ENCODE results near the gene CLK3.
A peak's percentile ranks its signal among the peaks of the same experiment; 100 is the strongest.

The CLK3 gene

GRCh38 chr15:74615508-74616365 is at the start of gene CLK3:
TSS of gene CLK3 (plus strand) at chr15:74615836. CDS start at chr15:74619197, 3,361 bp downstream.
- no peak for TF ChIP-seq ZNF274 (IDR thresholded peaks at IDR 0.05; ENCODE audit: low read depth, low read length)
- H3K4me3 ChIP-seq (ENCODE audit: low read length), result peak within 1 kb of the TSS; percentile 86

DNA sequence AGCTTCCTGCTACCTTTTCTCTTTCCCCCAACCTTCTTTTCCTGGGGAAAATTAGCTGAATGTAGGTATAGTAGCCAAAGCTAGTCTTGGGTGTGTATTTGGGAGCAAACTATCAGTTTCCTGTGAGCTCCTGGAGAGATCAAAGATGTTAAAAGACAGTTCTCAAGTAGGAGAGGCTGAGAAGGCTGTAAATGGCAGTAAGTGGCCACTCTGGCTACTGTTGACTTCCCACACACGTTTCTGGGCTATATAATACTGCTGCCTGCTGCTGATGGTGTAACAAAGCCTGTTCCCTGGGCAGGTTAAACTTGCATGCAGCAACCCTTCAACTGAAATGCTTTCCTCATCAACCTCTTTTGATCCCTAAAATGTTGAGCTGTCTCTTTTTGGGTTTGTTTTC is 47.0 kb upstream of the CLK3 start:
- no peak overlapping the region for H3K4me3 ChIP-seq (ENCODE audit: low read length)
- no peak for TF ChIP-seq ZNF274 (IDR thresholded peaks at IDR 0.05; ENCODE audit: low read depth, low read length)

GRCh38 chr15:74569731-74570070 is 45.9 kb upstream of the CLK3 start:
- TF ChIP-seq ZNF274 (IDR thresholded peaks at IDR 0.05; ENCODE audit: low read depth, low read length), result no peak
- H3K4me3 ChIP-seq (ENCODE audit: low read length), result no peak overlapping the region

GRCh38 chr15:74571191-74571590 is 44.4 kb upstream of the CLK3 start:
- H3K4me3 ChIP-seq (ENCODE audit: low read length), result no peak overlapping the region
- TF ChIP-seq ZNF274 (IDR thresholded peaks at IDR 0.05; ENCODE audit: low read depth, low read length), result no peak

GRCh38 chr15:74573987-74574386 is 41.6 kb upstream of the CLK3 start:
- TF ChIP-seq ZNF274 (IDR thresholded peaks at IDR 0.05; ENCODE audit: low read depth, low read length), result no peak
- H3K4me3 ChIP-seq (ENCODE audit: low read length), result no peak overlapping the region

GRCh38 chr15:74578496-74578994 is 37.1 kb upstream of the CLK3 start:
- H3K4me3 ChIP-seq (ENCODE audit: low read length), result no peak overlapping the region
- TF ChIP-seq ZNF274 (IDR thresholded peaks at IDR 0.05; ENCODE audit: low read depth, low read length), result no peak

- TF ChIP-seq ZNF274 (IDR thresholded peaks at IDR 0.05; ENCODE audit: low read depth, low read length), result no peak
- H3K4me3 ChIP-seq (ENCODE audit: low read length), result no peak overlapping the region
These were observed 36.6 kb upstream of the CLK3 start for GRCh38 chr15:74579001-74579400.

DNA sequence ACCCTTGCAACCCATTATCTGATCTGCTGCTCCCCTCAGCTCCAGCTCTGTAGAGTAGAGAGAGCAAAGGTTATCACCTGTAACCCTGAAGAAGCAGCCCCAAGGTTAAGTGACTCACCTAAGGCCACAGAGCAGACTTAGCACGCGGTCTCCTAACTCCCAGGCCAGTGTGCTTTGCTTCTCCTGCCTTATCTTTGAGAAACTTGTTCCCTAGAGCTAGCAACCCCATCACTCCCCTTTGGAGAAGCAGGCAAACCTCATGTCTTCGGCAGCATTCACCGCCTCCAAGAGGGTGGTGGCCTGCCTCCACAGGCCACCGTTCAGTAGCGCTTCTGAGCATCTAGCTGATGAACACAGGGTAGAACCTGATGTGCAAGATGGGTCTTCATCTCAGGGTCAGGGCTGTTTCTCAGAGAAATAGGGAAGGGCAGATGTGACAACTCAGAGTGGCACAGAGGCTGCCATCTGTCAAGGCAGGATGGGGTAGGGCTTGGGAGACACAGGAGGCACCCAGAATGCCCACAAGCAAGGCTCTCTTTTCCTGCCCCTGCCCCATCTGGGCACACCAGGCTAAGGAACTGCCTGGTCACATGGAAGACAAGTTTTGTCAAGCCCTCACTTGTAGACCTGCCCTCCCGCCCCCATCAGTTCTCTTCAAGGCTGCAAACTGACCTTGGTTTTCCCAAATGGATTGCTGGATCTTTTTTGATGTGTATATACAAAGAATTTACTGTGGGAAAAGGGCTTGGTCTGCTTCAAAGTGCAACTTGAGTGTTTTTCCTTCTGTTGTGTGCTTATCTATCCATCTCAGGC is 34.9 kb upstream of the CLK3 start:
- no peak for TF ChIP-seq ZNF274 (IDR thresholded peaks at IDR 0.05; ENCODE audit: low read depth, low read length)
- no peak overlapping the region for H3K4me3 ChIP-seq (ENCODE audit: low read length)

GRCh38 chr15:74584204-74584603 is 31.4 kb upstream of the CLK3 start:
- no peak overlapping the region for H3K4me3 ChIP-seq (ENCODE audit: low read length)

DNA sequence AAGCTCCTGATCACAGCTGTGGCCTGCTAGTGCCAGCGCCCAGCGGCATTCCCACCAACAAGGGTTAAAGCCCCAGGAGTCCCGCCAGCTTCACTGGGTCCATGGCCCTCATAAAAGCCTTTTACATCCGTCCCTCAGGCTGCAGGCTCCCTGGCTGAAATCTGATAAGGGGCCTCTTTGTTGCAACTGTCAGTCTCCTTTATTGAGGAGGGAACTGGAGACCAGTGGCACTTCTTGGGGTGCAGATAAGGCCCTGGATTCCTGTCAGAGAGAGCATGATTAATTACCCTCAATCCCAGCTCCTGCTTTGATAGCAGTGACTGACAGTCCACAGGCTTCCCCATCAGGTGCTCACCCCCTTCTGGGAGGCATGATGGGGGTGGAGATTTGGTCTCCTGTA is 30.9 kb upstream of the CLK3 start:
- no peak for TF ChIP-seq ZNF274 (IDR thresholded peaks at IDR 0.05; ENCODE audit: low read depth, low read length)
- H3K4me3 ChIP-seq (ENCODE audit: low read length), result no peak overlapping the region

More at GRCh38 chr15:74584204-74584603, 31.4 kb upstream of the CLK3 start:
- no peak for TF ChIP-seq ZNF274 (IDR thresholded peaks at IDR 0.05; ENCODE audit: low read depth, low read length)

DNA sequence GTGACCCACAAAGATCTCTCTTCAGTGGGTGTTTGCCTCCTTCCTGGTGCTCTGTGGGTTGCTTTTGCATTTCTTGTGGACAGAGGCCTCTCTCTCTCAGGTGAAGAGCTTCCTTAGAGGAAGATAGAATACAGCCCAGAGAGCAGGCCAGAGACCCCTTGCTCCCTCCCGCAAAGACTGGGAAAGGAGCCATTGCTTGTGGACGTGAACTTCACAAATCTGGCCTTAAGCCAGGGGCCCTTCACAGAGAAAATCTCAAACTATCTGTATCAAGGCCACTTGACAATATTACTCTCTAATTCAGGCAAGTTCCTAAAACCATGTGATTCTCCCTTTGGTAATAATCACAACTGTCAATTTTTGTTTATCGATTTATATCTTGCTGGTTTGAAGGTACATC is 30.4 kb upstream of the CLK3 start:
- no peak for TF ChIP-seq ZNF274 (IDR thresholded peaks at IDR 0.05; ENCODE audit: low read depth, low read length)
- no peak overlapping the region for H3K4me3 ChIP-seq (ENCODE audit: low read length)

GRCh38 chr15:74585857-74586256 is 29.8 kb upstream of the CLK3 start:
- no peak for TF ChIP-seq ZNF274 (IDR thresholded peaks at IDR 0.05; ENCODE audit: low read depth, low read length)
- no peak overlapping the region for H3K4me3 ChIP-seq (ENCODE audit: low read length)

DNA sequence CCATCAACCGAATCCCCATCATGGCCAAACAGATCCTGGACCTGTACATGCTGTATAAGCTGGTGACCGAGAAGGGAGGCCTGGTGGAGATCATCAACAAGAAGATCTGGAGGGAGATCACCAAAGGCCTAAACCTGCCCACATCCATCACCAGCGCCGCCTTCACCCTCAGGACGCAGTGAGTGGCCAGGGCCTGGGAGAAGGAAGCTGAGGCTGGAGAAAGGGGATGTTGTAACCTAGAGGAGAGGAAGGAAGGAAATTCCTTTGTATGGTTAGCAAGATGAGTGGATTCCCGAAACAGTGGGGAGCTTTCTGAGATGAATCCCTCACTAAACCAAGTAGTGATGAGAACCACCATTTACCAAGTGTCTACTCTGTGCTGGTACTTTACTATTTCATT is 25.8 kb upstream of the CLK3 start:
- no peak overlapping the region for H3K4me3 ChIP-seq (ENCODE audit: low read length)
- no peak for TF ChIP-seq ZNF274 (IDR thresholded peaks at IDR 0.05; ENCODE audit: low read depth, low read length)

DNA sequence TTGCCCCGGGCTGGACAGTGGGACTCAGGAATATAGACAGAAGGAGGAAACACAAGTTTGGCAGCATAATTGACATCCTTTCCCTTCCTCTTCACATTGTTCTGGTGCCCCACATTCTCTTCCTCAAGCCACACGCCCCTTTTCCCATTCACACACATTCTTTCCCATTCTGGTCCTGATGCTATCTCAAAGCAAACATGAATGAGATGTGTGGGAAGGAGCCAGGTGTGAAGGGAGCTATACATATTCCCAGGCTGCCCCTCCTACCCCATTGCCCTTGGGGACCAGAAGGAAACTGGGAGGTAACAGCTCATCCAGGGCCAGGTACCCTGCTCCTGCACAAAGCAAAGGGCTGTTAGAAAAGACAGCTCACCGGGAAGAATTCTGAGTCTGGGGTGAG is 23.4 kb upstream of the CLK3 start:
- H3K4me3 ChIP-seq (ENCODE audit: low read length), result no peak overlapping the region
- no peak for TF ChIP-seq ZNF274 (IDR thresholded peaks at IDR 0.05; ENCODE audit: low read depth, low read length)

- H3K4me3 ChIP-seq (ENCODE audit: low read length), result no peak overlapping the region
- no peak for TF ChIP-seq ZNF274 (IDR thresholded peaks at IDR 0.05; ENCODE audit: low read depth, low read length)
These were observed 22.5 kb upstream of the CLK3 start for GRCh38 chr15:74593122-74593521.
